ENCODE data around the gene RTRAF.

- TF ChIP-seq POLR2A (IDR thresholded peaks at IDR 0.05) (no peak), CTCF (IDR thresholded peaks at IDR 0.05) (no peak), EP300 (IDR thresholded peaks at IDR 0.05) (no peak), POLR2AphosphoS5 (IDR thresholded peaks at IDR 0.05) (no peak)
Measured at GRCh38 chr14:51959928-51960327, 29.4 kb upstream of the RTRAF start.
